PC-3 (cell line): ENCODE measurements around the gene OR6K3. TPM values are rescaled to one million over a fixed set of nuclear protein-coding genes. Genes with fewer than 3 reads are reported as not detected.

ENCODE experiments used
- ATAC-seq: fragments of 200-7000 bp; cut with Tn5 transposase; 2 replicates; pipeline ENCODE4 v1.9.1; 2020; ENCODE audit warnings: mild to moderate bottlenecking, moderate library complexity
- BruUV-seq: library from RNA; stranded (reverse); fragments of 400-500 nt; replicated peaks from 2 replicates; lab custom pipeline; 2021; lab: Mats Ljungman, UMichigan
- CTCF ChIA-PET: fragments of 300-600 bp; sonication (Branson Sonifier 250); formaldehyde crosslinking; loops from one replicate; lab custom pipeline; 2022; ENCODE audit warnings: antibody characterized with exemption; lab: Charles Lee
- POLR2A ChIA-PET: fragments of 300-600 bp; sonication (Branson Sonifier 250); formaldehyde crosslinking; loops from one replicate; lab custom pipeline; 2022; ENCODE audit warnings: antibody characterized with exemption; ENCODE audit not compliant: unreplicated experiment; lab: Charles Lee
- DNase-seq: peaks from one replicate; pipeline ENCODE4 v3.0.0-alpha.2; 2015
- H2AFZ ChIP-seq: fragments of 300-600 bp; sonication (generic); 2 replicates; pipeline ENCODE4 v1.6.0; 2016; ENCODE audit warnings: antibody characterized with exemption, low read length
- H3F3A ChIP-seq: fragments of 300-600 bp; sonication (generic); one replicate; pipeline ENCODE4 v1.6.0; 2017; ENCODE audit warnings: antibody characterized with exemption, low read length, control low read depth, mild to moderate bottlenecking; ENCODE audit not compliant: unreplicated experiment
- H3K27ac ChIP-seq: fragments of 300-600 bp; sonication (generic); 2 replicates; pipeline ENCODE4 v1.5.1; 2016; ENCODE audit warnings: mild to moderate bottlenecking, low read length
- H3K27me3 ChIP-seq: fragments of 300-600 bp; sonication (generic); 2 replicates; pipeline ENCODE4 v1.6.1; 2016; ENCODE audit warnings: low read length, mixed read lengths
- H3K36me3 ChIP-seq: fragments of 300-600 bp; sonication (generic); 2 replicates; pipeline ENCODE4 v1.6.1; 2016; ENCODE audit warnings: low read depth, mixed run types, low read length, mixed read lengths
- H3K4me1 ChIP-seq: fragments of 300-600 bp; sonication (generic); 2 replicates; pipeline ENCODE4 v1.5.1; 2016; ENCODE audit warnings: low read length; ENCODE audit not compliant: insufficient read depth
- H3K4me2 ChIP-seq: fragments of 300-600 bp; sonication (generic); 2 replicates; pipeline ENCODE4 v1.6.0; 2016; ENCODE audit warnings: low read length
- H3K4me3 ChIP-seq: fragments of 300-600 bp; sonication (generic); 2 replicates; pipeline ENCODE4 v1.5.1; 2016; ENCODE audit warnings: mild to moderate bottlenecking, low read length, mixed read lengths
- H3K79me2 ChIP-seq: fragments of 300-600 bp; sonication (generic); 2 replicates; pipeline ENCODE4 v1.6.1; 2017; ENCODE audit warnings: low read length, mixed read lengths
- H3K9ac ChIP-seq: fragments of 300-600 bp; sonication (generic); 2 replicates; pipeline ENCODE4 v1.6.0; 2016; ENCODE audit warnings: mild to moderate bottlenecking, low read length
- H3K9me2 ChIP-seq: fragments of 300-600 bp; sonication (generic); replicated peaks from 2 replicates; pipeline ENCODE4 v1.6.1; 2016; ENCODE audit warnings: mixed run types, low read length, mixed read lengths
- H3K9me3 ChIP-seq: fragments of 300-600 bp; sonication (generic); 2 replicates; pipeline ENCODE4 v1.6.1; 2016; ENCODE audit warnings: low read length, mixed read lengths
- H4K20me1 ChIP-seq: fragments of 300-600 bp; sonication (generic); 2 replicates; pipeline ENCODE4 v1.6.1; 2016; ENCODE audit warnings: low read length, mixed read lengths
- CTCF ChIP-seq: fragments of 300-600 bp; sonication (generic); conservative IDR thresholded peaks from 2 replicates; pipeline ENCODE4 v1.5.1; 2017; ENCODE audit warnings: antibody characterized with exemption, low read depth, mild to moderate bottlenecking, low read length
- EZH2 ChIP-seq: fragments of 300-600 bp; sonication (generic); IDR thresholded peaks from one replicate; pipeline ENCODE4 v1.6.1; 2017; ENCODE audit warnings: antibody characterized with exemption, mild to moderate bottlenecking, low read length; ENCODE audit not compliant: unreplicated experiment
- EZH2phosphoT487 ChIP-seq: fragments of 300-600 bp; sonication (generic); IDR thresholded peaks from 2 replicates; pipeline ENCODE4 v1.6.1; 2018; ENCODE audit warnings: mild to moderate bottlenecking, antibody characterized with exemption, low read length, borderline replicate concordance
- intact Hi-C: fragments of 100-400 bp; cut with micrococcal nuclease; formaldehyde crosslinking; loops from 2 replicates; pipeline ENCODE4 v1.9.0; 2023
- total RNA-seq: library from RNA; depleted of rRNA; stranded (reverse); fragments of >200 nt; gene quantifications from 2 replicates; pipeline ENCODE4 v1.2.3, GENCODE V29; 2014

OR6K3 gene
- total RNA-seq, 1 experiment from 2014 or later = not detected

GRCh38 chr1:158719664-158720063, 856 bp downstream of the OR6K3 start:
- no peak overlapping the region for H2AFZ ChIP-seq
- BruUV-seq = no TSS peak

GRCh38 chr1:158717344-158717743, 3.2 kb downstream of the OR6K3 start:
- H4K20me1 ChIP-seq = no peaks in the 10 kb centered on the region
- no peaks in the 10 kb centered on the region for H3K79me2 ChIP-seq
- no peaks in the 10 kb centered on the region; the same call in 1 of the 2 replicates for H3K9me3 ChIP-seq
- no peak overlapping the region for H3K9ac ChIP-seq
- ChIA-PET POLR2A (no interaction called here), CTCF (no interaction called here)
- DNase-seq (no peak), ATAC-seq (no peak)
- H3F3A ChIP-seq = no peaks in the 10 kb centered on the region
- TF ChIP-seq EZH2 (no peak), EZH2phosphoT487 (no peak), CTCF (no peak)
- no peak overlapping the region for H3K4me3 ChIP-seq
- no peaks in the 10 kb centered on the region for H3K9me2 ChIP-seq
- no peak overlapping the region for H2AFZ ChIP-seq
- H3K4me1 ChIP-seq = no peaks in the 10 kb centered on the region
- H3K4me2 ChIP-seq = no peak overlapping the region
- no peaks in the 10 kb centered on the region for H3K36me3 ChIP-seq
- BruUV-seq = no TSS peak
- intact Hi-C loops = no loop called here
- peaks cover 6% of the 10 kb centered on the region; the same call in 1 of the 2 replicates for H3K27me3 ChIP-seq
- H3K27ac ChIP-seq = no peak overlapping the region

More at GRCh38 chr1:158719664-158720063, 856 bp downstream of the OR6K3 start:
- DNase-seq (no peak), ATAC-seq (no peak)
- POLR2A ChIA-PET = no interaction called here
- Histone ChIP-seq H3K27me3 (peaks cover 13% of the 10 kb centered on the region; the same call in 1 of the 2 replicates), H3K4me1 (no peaks in the 10 kb centered on the region), H3K4me2 (no peak overlapping the region), H3F3A (no peaks in the 10 kb centered on the region), H3K9me3 (no peaks in the 10 kb centered on the region; the same call in 1 of the 2 replicates), H3K9me2 (no peaks in the 10 kb centered on the region), H3K9ac (no peak overlapping the region), H4K20me1 (no peaks in the 10 kb centered on the region), H3K36me3 (no peaks in the 10 kb centered on the region), H3K4me3 (no peak overlapping the region), H3K79me2 (no peaks in the 10 kb centered on the region), H3K27ac (no peak overlapping the region)
- CTCF ChIA-PET = no interaction called here
- intact Hi-C loops = no loop called here
- no peak for TF ChIP-seq EZH2
- no peak for TF ChIP-seq EZH2phosphoT487
- TF ChIP-seq CTCF = no peak

GRCh38 chr1:158716335-158716734, 4.2 kb downstream of the OR6K3 start:
- H3K9me3 ChIP-seq = no peaks in the 10 kb centered on the region; the same call in 1 of the 2 replicates
- no peaks in the 10 kb centered on the region for H3F3A ChIP-seq
- no peaks in the 10 kb centered on the region for H3K9me2 ChIP-seq
- ATAC-seq (no peak), DNase-seq (no peak)
- TF ChIP-seq EZH2 (no peak), EZH2phosphoT487 (no peak), CTCF (no peak)
- H2AFZ ChIP-seq = no peak overlapping the region
- ChIA-PET POLR2A (interaction anchor here (0.6 kb wide), 1 partner anchor 1005 kb away, joined by 5 read pairs; no protein-coding TSS in a partner anchor), CTCF (no interaction called here)
- no peak overlapping the region for H3K9ac ChIP-seq
- peaks cover 13% of the 10 kb centered on the region; the same call in 1 of the 2 replicates for H3K27me3 ChIP-seq
- no peaks in the 10 kb centered on the region for H3K36me3 ChIP-seq
- BruUV-seq = no TSS peak
- no peaks in the 10 kb centered on the region for H3K4me1 ChIP-seq
- H3K27ac ChIP-seq = no peak overlapping the region
- no peaks in the 10 kb centered on the region for H4K20me1 ChIP-seq
- H3K4me2 ChIP-seq = no peak overlapping the region
- no peak overlapping the region for H3K4me3 ChIP-seq
- intact Hi-C loops = no loop called here
- H3K79me2 ChIP-seq = no peaks in the 10 kb centered on the region
